Ammon's horn (tissue), 1 donor: ENCODE results near the gene GADD45G.
A peak's percentile ranks its signal among the peaks of the same experiment; 100 is the strongest.

ENCODE experiments used
- DNase-seq: peaks from one replicate; pipeline ENCODE4 v3.0.0-alpha.2; 2016; ENCODE audit warnings: low spot score

The GADD45G gene

DNA sequence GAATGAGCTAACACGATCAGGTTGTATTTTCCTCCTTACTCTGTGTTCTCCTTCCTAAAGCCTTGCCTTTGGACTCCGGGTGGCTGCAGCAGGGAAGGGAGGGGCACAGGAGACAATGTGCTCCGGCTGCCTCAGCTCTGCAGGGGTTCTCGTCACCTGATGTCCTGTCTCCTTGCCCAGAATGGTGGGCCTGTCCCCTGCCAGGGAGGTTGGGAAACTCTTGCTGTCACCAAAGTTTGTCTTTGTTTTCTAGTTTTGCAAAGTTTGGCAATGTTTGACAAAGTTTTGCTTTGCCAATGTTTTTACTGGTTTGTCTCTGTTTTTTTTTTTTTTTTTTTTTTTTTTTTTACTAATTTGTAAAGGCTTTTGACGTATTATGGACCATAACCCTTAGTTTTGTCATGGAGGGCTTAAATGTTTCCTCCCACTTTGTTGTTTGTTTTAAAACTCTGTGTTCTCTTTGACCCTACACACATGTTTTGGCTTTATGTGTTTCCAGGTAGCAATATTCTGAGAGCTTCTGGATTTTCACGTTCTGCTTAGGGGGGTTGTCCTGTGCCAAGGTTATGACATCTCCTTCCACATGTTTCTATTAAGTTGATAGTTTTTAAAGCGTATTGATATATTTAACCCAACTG is 49.3 kb downstream of the GADD45G start:
- DNase-seq = peak; percentile 42

DNA sequence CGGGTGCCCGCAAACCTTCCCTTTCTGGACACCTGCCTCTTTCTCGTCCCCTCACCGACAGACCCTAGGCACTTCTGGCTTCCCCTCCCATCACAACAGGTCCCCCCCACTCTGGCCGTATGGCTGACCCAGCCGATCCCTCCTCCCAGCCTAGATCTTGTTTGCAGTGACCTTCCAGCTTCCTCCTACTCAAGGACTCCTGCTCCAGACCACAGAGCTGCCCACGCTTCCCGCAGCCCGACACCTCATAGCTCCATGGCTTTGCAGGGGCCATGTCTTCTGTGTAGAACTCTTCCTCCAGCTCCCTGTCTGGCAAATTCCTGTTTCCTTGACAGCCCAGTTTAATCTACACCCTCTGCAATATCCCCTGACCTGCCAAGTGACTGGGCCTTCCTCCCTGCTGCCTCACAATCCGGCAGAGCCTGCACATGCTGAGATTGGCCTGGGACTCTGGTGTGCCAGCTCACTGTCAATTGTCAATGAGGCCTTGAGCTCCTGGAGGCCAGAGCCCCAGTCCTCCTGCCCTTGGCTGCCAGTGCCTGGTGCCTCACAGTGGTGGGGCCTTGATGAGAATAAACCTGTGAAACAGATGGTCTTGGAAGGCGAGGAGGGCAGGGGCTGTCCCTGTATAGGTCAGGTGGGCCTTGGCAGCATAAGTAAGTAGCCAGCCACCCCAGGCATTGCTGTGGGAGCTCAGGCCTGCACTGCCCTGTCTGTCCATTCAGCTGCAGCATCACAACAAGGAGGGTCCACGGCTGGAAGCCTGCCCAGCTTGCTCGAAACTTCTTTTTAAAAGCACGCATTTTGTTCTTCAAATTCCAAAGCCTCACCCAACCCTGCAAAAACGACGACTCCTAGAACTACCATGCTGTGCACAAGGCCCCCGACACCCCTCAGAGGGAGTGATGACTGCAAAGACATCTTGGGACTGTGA is 50.5 kb downstream of the GADD45G start:
- DNase-seq = no peak
